Dendritic cell treated with granulocyte-macrophage colony-stimulating factor and Interleukin-4, amounts not matched to agents 40 ng/mL and 50 ng/mL, for 4 days (primary cell): ENCODE data around the gene C1QA.

Experiments
- H3K27ac Mint-ChIP-seq: one replicate; pipeline ENCODE4 v1.8.0; 2022; ENCODE audit warnings: mild to moderate bottlenecking, mixed read lengths
- H3K27me3 Mint-ChIP-seq: one replicate; pipeline ENCODE4 v1.8.0; 2022; ENCODE audit warnings: mild to moderate bottlenecking, mixed read lengths
- H3K36me3 Mint-ChIP-seq: one replicate; pipeline ENCODE4 v1.8.0; 2022; ENCODE audit warnings: low read depth, mixed read lengths
- H3K4me1 Mint-ChIP-seq: one replicate; pipeline ENCODE4 v1.8.0; 2022; ENCODE audit warnings: low read depth, mixed read lengths
- H3K4me3 Mint-ChIP-seq: one replicate; pipeline ENCODE4 v1.8.0; 2022; ENCODE audit warnings: mild to moderate bottlenecking, moderate library complexity, mixed read lengths
- H3K9me3 Mint-ChIP-seq: one replicate; pipeline ENCODE4 v1.8.0; 2022; ENCODE audit warnings: mixed read lengths
- intact Hi-C: fragments of 100-400 bp; cut with micrococcal nuclease; formaldehyde crosslinking; loops from one replicate; pipeline ENCODE4 v1.15.0; 2022

The C1QA gene

DNA sequence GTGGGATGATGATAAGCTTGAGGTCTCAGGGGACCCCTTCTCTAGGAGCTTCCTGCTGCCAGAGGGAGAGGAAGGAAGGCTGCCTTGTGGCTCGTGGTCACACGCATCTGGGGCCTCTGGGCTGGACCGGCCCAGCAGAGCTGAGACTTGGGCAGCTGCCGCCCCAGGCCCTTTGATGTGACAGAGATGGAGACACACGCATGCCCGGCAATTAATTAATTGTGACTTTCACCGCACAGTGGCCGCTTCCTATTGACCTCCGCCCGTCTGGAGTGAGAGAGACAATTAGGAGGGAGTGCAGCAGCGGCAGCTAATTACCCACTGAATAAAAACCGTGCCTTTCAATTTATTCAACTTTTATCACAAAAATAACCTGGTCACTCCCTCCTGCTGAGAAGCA, 16.6 kb upstream of the C1QA start:
- intact Hi-C loops, result no loop called here
- H3K4me1 Mint-ChIP-seq, result no peaks in the 10 kb centered on the region

DNA sequence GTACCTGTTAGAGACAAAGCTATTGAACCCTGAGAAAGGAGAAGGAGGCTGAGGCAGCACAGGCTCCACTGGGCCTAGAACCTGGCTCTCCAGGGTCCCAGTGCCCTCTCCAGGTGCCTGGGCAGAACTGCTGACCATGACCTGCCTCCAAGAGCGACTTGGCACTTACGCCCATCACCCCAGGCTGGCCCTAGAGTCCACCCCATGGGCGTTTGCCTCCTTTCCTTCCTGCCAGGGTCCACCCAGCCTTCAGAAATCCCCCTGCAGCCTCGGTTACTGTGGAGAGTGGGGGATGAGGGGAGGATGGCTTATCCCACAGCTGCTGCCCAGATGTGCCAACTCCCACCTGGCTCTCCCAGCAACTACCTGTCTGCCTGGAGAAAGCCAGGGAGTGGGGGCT, 14.7 kb upstream of the C1QA start:
- H3K9me3 Mint-ChIP-seq, result no peaks in the 10 kb centered on the region
- no peak overlapping the region for H3K27ac Mint-ChIP-seq
- intact Hi-C loops, result no loop called here
- no peaks in the 10 kb centered on the region for H3K36me3 Mint-ChIP-seq
- H3K27me3 Mint-ChIP-seq, result peaks cover 48% of the 10 kb centered on the region
- H3K4me1 Mint-ChIP-seq, result peaks cover 9% of the 10 kb centered on the region
- no peak overlapping the region for H3K4me3 Mint-ChIP-seq

More for the DNA sequence above, 16.6 kb upstream of the C1QA start:
- peaks cover 48% of the 10 kb centered on the region for H3K27me3 Mint-ChIP-seq
- H3K9me3 Mint-ChIP-seq, result no peaks in the 10 kb centered on the region
- H3K27ac Mint-ChIP-seq, result no peak overlapping the region
- H3K36me3 Mint-ChIP-seq, result no peaks in the 10 kb centered on the region
- no peak overlapping the region for H3K4me3 Mint-ChIP-seq

DNA sequence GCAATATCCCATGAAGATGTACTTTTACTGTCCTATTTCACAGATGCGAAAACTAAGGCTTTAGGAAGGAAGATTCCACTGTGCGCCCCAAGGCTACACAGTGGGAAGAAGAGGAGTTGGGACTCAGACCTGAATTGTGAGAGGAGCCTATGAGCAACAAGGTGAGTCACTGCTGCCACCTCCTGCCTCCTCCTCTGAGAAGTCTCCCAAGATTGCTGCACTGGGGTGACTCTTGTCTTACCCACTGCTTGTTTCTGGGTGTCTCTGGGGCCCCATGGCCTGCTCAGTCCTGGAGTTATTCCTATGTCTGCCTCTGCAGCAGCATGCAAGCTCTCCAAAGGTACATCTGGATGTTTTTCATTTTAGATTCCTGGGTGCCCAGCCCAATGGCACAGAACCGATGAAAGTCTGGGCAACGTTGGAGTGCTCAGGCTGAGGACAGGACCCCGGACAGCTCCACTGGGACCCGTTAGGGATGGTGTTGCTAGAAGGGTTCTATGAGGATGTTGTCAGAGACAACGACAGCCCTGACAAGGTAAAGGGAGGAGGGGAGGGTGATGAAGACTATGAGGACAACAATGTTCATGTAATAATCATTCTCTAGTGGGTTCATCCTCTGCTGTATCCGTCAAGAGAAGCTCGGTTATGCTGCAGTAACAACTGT, 11.0 kb upstream of the C1QA start:
- Mint-ChIP-seq H3K4me3 (no peak overlapping the region), H3K9me3 (no peaks in the 10 kb centered on the region), H3K36me3 (no peaks in the 10 kb centered on the region), H3K27me3 (peaks cover 57% of the 10 kb centered on the region), H3K4me1 (peaks cover 23% of the 10 kb centered on the region), H3K27ac (no peak overlapping the region)
- intact Hi-C loops, result no loop called here

DNA sequence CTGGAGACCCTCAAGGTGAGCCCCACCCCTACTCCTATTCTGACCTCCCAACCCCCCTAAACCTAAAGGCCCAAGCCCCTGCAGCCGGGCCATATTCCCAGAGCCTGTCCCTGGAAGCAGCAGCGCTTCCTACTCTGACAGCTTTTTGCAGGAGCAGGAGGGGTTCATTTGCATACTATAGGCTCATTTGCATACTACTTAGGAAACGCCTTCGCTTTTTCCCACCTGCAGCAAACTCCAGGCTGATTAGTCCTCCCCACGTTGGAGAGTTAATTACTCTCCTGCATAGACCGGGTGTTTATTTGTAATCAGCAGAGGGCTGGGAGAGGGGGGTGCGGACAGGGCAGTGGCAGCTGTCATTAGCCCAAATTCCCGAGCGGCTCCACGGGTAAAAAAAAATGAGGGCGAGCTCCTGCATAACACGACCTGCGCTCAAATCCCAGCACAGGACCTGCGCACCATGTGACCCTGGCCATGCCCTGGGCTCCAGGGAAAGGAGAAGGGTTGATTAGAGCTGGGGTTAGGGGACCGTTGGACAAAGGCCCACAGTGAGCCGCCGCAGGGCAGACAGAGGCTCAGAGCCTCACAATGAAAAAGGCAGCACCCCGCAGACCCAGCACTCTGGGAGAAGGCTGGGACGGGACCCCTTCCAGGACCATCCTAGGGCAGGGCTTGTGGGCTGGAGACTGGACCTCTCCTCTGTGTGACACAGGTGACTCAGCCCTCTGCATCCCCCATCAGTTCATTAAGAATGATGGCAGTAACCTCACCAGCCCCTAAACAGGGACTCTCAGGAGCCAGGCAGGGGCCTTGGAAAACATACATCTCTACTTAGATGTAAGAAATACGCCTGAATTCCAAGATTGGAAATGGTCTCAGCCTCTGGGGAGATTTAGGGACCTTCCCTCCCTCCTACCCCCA, 9.9 kb upstream of the C1QA start:
- Mint-ChIP-seq H3K4me1 (peaks cover 25% of the 10 kb centered on the region), H3K27ac (peak overlapping the region; percentile 12), H3K36me3 (no peaks in the 10 kb centered on the region), H3K9me3 (no peaks in the 10 kb centered on the region), H3K27me3 (peaks cover 63% of the 10 kb centered on the region), H3K4me3 (no peak overlapping the region)
- intact Hi-C loops, result no loop called here

DNA sequence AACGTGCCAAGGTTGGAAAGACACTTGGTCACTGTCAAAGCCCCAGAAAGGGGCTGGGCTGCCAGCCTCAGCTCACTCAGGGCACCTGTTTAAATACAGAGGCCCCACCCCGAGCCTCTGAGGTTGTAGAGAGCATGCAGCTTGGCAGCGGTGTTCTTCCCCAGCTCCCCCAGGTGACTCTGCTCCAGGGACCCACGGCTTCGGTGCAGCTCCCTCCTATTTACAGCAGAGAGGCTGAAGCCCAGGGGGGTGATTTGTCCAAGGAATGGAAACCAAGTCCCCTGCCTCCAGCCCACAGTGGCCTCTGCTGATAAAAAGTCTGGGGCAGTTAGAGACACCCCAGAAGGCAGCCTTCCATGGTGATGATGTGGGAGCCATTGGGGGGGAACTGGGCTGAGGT, 9.1 kb upstream of the C1QA start:
- H3K36me3 Mint-ChIP-seq, result no peaks in the 10 kb centered on the region
- H3K4me3 Mint-ChIP-seq, result no peak overlapping the region
- H3K4me1 Mint-ChIP-seq, result peaks cover 25% of the 10 kb centered on the region
- H3K27ac Mint-ChIP-seq, result peak overlapping the region; percentile 12
- H3K9me3 Mint-ChIP-seq, result no peaks in the 10 kb centered on the region
- intact Hi-C loops, result no loop called here
- peaks cover 59% of the 10 kb centered on the region for H3K27me3 Mint-ChIP-seq

DNA sequence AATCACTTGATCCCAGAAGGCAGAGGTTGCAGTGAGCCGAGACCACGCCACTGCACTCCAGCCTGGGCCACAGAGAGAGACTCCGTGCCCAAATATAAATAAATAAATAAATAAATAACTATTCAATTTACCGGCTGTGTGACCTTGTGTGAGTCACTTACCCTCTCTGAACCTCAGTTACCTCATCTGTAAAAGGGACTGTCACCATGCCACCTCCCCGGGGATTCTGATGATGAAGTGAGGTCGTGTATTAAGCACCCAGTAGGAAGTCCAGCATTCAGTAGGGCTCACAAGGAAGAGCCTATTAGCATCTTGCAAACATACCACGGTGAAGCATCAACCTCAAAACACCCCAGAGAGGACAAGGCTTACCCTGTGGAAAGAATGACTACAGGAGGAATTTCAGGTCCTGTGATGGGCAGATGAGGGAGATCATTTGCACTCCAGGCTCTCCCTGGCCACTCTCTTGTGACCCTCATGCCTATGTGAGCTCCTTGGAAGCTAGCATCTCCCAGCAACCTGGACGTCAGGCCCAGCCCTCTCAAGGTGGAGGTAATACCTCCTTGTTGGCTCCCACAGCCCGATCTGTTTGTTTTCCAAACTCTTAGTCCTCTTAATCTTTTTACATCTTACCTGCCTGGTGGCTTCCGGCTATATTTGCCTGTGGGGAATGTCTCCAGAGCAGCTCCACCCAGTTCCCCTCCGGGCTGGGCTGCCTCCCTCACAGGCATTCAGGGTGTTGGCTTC, 7.6 kb upstream of the C1QA start:
- Mint-ChIP-seq H3K4me3 (no peak overlapping the region), H3K9me3 (no peaks in the 10 kb centered on the region), H3K4me1 (peaks cover 32% of the 10 kb centered on the region), H3K36me3 (no peaks in the 10 kb centered on the region), H3K27ac (no peak overlapping the region), H3K27me3 (peaks cover 71% of the 10 kb centered on the region)
- intact Hi-C loops, result no loop called here

DNA sequence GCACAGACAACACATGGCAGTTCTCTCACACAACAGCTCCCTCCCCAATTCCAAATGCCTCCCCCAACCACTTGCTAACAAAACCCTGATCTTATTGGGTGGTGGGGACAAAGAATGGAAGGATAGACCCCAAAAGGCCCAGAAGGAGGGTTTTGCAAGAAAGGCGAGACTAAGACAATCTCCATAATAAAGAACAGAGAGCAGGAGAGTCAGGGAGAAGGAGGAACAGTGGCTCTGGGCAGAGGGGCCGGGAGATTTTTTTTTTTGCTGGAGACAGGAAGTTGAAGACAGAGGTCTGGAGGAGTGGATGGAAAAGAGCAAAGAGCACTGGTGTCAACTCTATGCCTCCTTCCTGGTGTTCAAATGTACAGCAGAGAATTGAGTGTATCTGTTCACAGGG, 6.5 kb upstream of the C1QA start:
- no peak overlapping the region for H3K4me3 Mint-ChIP-seq
- H3K36me3 Mint-ChIP-seq, result no peaks in the 10 kb centered on the region
- intact Hi-C loops, result no loop called here

DNA sequence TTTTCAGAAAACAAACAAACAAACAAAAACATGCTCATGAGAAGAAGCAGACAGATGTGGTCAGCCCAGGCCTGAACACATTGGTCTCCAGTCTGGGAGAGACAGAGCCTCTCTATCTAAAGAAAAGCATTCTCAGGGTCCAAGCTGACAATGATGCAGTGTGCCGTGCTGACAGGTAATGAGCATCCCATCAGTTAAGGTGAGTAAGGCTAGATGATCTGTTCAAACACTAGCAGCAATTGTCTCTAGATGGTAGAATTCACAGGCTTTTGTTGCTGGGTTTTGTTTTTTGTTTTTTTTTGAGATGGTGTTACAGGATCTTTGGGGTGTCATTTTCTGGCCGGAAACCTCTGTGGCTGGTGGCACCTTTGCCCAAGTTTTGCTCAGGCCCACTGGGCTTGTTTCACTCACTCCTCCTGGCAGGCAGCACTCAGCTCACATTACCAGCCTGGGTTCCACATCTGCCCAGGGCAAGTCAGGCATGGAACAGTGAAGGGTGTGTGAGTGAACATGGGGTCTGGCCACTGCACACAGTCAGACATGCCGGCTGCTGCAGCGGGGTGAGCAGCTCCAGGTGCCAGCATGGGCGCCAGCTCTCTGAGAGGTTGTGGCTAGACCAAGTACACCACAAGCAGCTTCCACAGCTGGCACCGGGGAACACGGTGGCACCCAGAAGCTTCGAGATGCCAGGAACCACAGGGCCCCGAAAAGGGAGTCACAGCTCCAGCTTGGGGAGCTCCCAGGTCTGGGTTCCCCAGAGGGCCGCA, 2.5 kb upstream of the C1QA start:
- Mint-ChIP-seq H3K4me3 (no peak overlapping the region), H3K27ac (peak overlapping the region; percentile 3), H3K4me1 (peaks cover 64% of the 10 kb centered on the region), H3K27me3 (peaks cover 47% of the 10 kb centered on the region), H3K36me3 (peaks cover 27% of the 10 kb centered on the region), H3K9me3 (no peaks in the 10 kb centered on the region)
- intact Hi-C loops, result no loop called here

More for the DNA sequence above, 6.5 kb upstream of the C1QA start:
- H3K9me3 Mint-ChIP-seq, result no peaks in the 10 kb centered on the region
- H3K27ac Mint-ChIP-seq, result no peak overlapping the region
- H3K4me1 Mint-ChIP-seq, result peaks cover 41% of the 10 kb centered on the region
- H3K27me3 Mint-ChIP-seq, result peaks cover 74% of the 10 kb centered on the region

DNA sequence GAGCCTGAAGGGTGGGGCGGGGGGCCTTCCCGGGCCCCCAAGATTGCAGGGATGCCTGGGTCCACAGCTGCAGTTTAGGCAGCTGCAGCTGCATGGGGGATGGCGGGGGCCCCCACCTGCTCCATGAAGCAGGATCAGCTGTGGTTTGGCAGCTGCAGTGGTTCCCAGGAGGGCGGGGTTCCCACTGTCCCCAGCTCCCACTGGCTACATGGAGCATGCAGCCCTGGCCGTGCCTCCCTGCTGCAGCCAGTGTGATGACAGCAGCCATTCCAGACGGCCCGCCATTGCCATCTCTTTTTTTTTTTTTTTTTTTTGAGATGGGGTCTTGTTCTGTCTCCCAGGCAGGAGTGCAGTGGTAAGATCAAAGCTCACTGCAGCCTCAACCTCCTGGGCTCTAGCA, 992 bp upstream of the C1QA start:
- H3K9me3 Mint-ChIP-seq, result no peaks in the 10 kb centered on the region
- peaks cover 37% of the 10 kb centered on the region for H3K27me3 Mint-ChIP-seq
- peak overlapping the region; percentile 72 for H3K27ac Mint-ChIP-seq
- intact Hi-C loops, result no loop called here
- H3K4me3 Mint-ChIP-seq, result no peak overlapping the region
- peaks cover 58% of the 10 kb centered on the region for H3K4me1 Mint-ChIP-seq
- peaks cover 43% of the 10 kb centered on the region for H3K36me3 Mint-ChIP-seq

DNA sequence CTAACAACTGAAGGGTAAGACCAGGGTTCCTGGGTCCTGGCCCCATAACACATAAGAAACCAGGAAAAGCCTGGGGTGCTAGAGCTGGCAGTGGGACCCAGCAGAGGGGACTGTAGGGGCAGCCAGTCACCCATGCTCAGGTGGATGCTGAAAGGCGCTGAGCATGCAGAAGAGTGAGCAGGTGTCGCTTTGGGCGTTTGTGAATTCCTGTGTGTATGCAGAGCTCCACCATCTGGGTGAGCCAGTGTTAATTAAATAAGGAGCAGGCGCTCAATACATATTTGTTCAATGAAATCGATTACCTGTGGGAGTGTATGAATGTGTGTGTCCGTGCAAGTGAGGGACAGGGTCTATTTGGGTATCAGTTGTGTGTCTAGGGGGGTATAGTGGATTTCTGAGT, 499 bp downstream of the C1QA start:
- Mint-ChIP-seq H3K4me3 (peak overlapping the region; percentile 79), H3K27me3 (peaks cover 30% of the 10 kb centered on the region), H3K4me1 (peaks cover 69% of the 10 kb centered on the region), H3K27ac (peak overlapping the region; percentile 72), H3K36me3 (peaks cover 55% of the 10 kb centered on the region), H3K9me3 (no peaks in the 10 kb centered on the region)
- intact Hi-C loops, result no loop called here

DNA sequence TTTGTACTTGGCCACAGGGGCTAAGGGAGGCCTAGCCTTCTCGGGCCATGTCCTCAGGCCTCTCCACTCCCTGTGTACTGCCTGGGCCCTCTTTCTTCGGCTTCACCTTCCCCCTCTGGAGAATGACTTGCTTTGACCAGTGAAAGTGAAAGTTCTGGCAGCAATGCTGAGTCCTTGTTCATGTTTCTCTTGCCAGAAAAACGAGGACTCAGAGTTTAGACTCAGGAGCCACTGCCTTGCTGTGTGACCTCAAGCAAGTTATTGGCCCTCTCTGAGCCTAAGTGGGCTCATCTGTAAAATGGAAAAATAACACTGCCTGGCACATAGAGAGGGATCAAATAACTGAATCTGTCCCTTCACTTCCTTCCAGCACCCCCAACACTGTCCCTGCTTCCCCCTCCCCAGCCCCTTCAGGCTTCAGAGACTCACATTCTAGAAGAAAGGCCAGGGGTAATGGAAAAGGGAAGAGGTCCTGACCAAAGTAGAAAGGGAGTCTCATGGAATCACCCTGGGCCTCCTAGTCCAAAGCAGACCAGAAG, 1.5 kb downstream of the C1QA start:
- Mint-ChIP-seq H3K4me1 (peaks cover 79% of the 10 kb centered on the region), H3K27ac (peak overlapping the region; percentile 72), H3K27me3 (peaks cover 25% of the 10 kb centered on the region), H3K9me3 (no peaks in the 10 kb centered on the region), H3K4me3 (peak overlapping the region; percentile 79), H3K36me3 (peaks cover 55% of the 10 kb centered on the region)
- intact Hi-C loops, result no loop called here

DNA sequence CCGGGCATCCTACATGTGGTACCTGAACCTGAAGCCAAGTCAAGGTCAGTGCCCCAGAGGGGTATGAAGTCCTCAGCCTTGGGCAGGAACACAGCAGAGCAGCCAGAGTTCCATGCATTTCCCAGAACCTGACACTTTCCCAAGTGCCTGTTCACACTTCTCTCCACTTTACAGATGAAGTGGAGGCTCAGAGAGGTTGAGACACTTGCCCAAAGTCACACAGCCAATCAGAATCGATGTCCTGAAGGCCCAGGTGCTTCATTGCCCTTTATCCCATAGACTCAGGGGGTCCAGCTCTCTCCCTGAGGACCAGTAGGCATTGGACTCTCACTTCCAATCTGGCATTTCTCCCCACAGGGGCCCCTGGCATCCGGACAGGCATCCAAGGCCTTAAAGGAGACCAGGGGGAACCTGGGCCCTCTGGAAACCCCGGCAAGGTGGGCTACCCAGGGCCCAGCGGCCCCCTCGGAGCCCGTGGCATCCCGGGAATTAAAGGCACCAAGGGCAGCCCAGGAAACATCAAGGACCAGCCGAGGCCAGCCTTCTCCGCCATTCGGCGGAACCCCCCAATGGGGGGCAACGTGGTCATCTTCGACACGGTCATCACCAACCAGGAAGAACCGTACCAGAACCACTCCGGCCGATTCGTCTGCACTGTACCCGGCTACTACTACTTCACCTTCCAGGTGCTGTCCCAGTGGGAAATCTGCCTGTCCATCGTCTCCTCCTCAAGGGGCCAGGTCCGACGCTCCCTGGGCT, 2.2 kb downstream of the C1QA start:
- peaks cover 82% of the 10 kb centered on the region for H3K4me1 Mint-ChIP-seq
- H3K27me3 Mint-ChIP-seq, result peaks cover 19% of the 10 kb centered on the region
- H3K36me3 Mint-ChIP-seq, result peaks cover 61% of the 10 kb centered on the region
- peak overlapping the region; percentile 79 for H3K4me3 Mint-ChIP-seq
- H3K9me3 Mint-ChIP-seq, result no peaks in the 10 kb centered on the region
- intact Hi-C loops, result no loop called here
- H3K27ac Mint-ChIP-seq, result peak overlapping the region; percentile 72

DNA sequence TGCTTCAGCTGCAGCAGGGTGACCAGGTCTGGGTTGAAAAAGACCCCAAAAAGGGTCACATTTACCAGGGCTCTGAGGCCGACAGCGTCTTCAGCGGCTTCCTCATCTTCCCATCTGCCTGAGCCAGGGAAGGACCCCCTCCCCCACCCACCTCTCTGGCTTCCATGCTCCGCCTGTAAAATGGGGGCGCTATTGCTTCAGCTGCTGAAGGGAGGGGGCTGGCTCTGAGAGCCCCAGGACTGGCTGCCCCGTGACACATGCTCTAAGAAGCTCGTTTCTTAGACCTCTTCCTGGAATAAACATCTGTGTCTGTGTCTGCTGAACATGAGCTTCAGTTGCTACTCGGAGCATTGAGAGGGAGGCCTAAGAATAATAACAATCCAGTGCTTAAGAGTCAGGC, 2.9 kb downstream of the C1QA start:
- Mint-ChIP-seq H3K4me3 (peak overlapping the region; percentile 79), H3K9me3 (no peaks in the 10 kb centered on the region), H3K27ac (peak overlapping the region; percentile 52), H3K4me1 (peaks cover 82% of the 10 kb centered on the region), H3K36me3 (peaks cover 67% of the 10 kb centered on the region), H3K27me3 (peaks cover 15% of the 10 kb centered on the region)
- intact Hi-C loops, result no loop called here
